Progenitor cell of endocrine pancreas (in vitro differentiated cells): Measurements from ENCODE around the gene PRKCSH. TPM values are rescaled to one million over a fixed set of nuclear protein-coding genes. Genes with fewer than 3 reads are reported as not detected.

Source experiments
- DNase-seq: peaks from one replicate; pipeline ENCODE4 v3.0.0; 2021; ENCODE audit warnings: low spot score; ENCODE audit not compliant: unreplicated experiment
- H3K27ac Mint-ChIP-seq: 2 replicates; pipeline ENCODE4 v1.8.0; 2021; ENCODE audit warnings: mild to moderate bottlenecking, moderate library complexity, mixed read lengths
- H3K27me3 Mint-ChIP-seq: 2 replicates; pipeline ENCODE4 v1.8.0; 2021; ENCODE audit warnings: mixed read lengths
- H3K36me3 Mint-ChIP-seq: 2 replicates; pipeline ENCODE4 v1.8.0; 2022; ENCODE audit warnings: mixed read lengths; ENCODE audit not compliant: insufficient read depth
- H3K4me1 Mint-ChIP-seq: 2 replicates; pipeline ENCODE4 v1.8.0; 2021; ENCODE audit warnings: low read depth, mixed read lengths
- H3K4me3 Mint-ChIP-seq: 2 replicates; pipeline ENCODE4 v1.8.0; 2021; ENCODE audit warnings: low read depth, mild to moderate bottlenecking, moderate library complexity, mixed read lengths
- H3K9me3 Mint-ChIP-seq: 2 replicates; pipeline ENCODE4 v1.8.0; 2021; ENCODE audit warnings: low read depth, mixed read lengths
- CTCF ChIP-seq: fragments of 200-600 bp; sonication (generic); IDR thresholded peaks from one replicate; pipeline ENCODE4 v1.5.0; 2021; ENCODE audit warnings: antibody characterized with exemption, mild to moderate bottlenecking; ENCODE audit not compliant: unreplicated experiment
- total RNA-seq: library from RNA; stranded (reverse); gene quantifications from 2 replicates; pipeline ENCODE4 v1.2.1, GENCODE V29; 2021

PRKCSH gene
- total RNA-seq, 1 donor from 2014 or later: 437 TPM

GRCh38 chr19:11481534-11482383, 46.3 kb downstream of the PRKCSH start:
- Mint-ChIP-seq H3K27me3 (peaks cover 45% of the 10 kb centered on the region), H3K9me3 (no peaks in the 10 kb centered on the region), H3K4me3 (no peak overlapping the region), H3K27ac (no peak overlapping the region), H3K36me3 (peaks cover 8% of the 10 kb centered on the region), H3K4me1 (no peaks in the 10 kb centered on the region)
- peak; percentile 48 for DNase-seq
- no peak for TF ChIP-seq CTCF

GRCh38 chr19:11482384-11483050, 47.1 kb downstream of the PRKCSH start:
- DNase-seq: peak; percentile 53
- Mint-ChIP-seq H3K4me3 (no peak overlapping the region), H3K27me3 (peaks cover 38% of the 10 kb centered on the region), H3K36me3 (peaks cover 8% of the 10 kb centered on the region), H3K9me3 (no peaks in the 10 kb centered on the region), H3K27ac (no peak overlapping the region), H3K4me1 (no peaks in the 10 kb centered on the region)
- TF ChIP-seq CTCF: peak; percentile 77

- DNase-seq: no peak
- Mint-ChIP-seq H3K4me3 (no peak overlapping the region), H3K4me1 (no peaks in the 10 kb centered on the region), H3K9me3 (no peaks in the 10 kb centered on the region), H3K36me3 (peaks cover 8% of the 10 kb centered on the region), H3K27me3 (peaks cover 28% of the 10 kb centered on the region), H3K27ac (no peak overlapping the region)
- no peak for TF ChIP-seq CTCF
Measured at GRCh38 chr19:11483366-11484111, 48.1 kb downstream of the PRKCSH start.

- no peak for DNase-seq
- no peak for TF ChIP-seq CTCF
- Mint-ChIP-seq H3K4me1 (no peaks in the 10 kb centered on the region), H3K4me3 (no peak overlapping the region), H3K9me3 (no peaks in the 10 kb centered on the region), H3K36me3 (peaks cover 9% of the 10 kb centered on the region), H3K27me3 (peaks cover 20% of the 10 kb centered on the region), H3K27ac (no peak overlapping the region)
Measured at GRCh38 chr19:11485245-11485837, 49.9 kb downstream of the PRKCSH start.
